Measurements from ENCODE around the gene PALD1.

Gene PALD1

GRCh38 chr10:70462349-70462984 lies 16.1 kb upstream of the PALD1 start:
- no peak overlapping the region for H3K4me3 ChIP-seq (ENCODE audit: low read depth, low read length)
- no peak for DNase-seq (ENCODE audit: low read depth, low spot score)
- TF ChIP-seq, protein P1, sequence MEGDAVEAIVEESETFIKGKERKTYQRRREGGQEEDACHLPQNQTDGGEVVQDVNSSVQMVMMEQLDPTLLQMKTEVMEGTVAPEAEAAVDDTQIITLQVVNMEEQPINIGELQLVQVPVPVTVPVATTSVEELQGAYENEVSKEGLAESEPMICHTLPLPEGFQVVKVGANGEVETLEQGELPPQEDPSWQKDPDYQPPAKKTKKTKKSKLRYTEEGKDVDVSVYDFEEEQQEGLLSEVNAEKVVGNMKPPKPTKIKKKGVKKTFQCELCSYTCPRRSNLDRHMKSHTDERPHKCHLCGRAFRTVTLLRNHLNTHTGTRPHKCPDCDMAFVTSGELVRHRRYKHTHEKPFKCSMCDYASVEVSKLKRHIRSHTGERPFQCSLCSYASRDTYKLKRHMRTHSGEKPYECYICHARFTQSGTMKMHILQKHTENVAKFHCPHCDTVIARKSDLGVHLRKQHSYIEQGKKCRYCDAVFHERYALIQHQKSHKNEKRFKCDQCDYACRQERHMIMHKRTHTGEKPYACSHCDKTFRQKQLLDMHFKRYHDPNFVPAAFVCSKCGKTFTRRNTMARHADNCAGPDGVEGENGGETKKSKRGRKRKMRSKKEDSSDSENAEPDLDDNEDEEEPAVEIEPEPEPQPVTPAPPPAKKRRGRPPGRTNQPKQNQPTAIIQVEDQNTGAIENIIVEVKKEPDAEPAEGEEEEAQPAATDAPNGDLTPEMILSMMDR (IDR thresholded peaks at IDR 0.05; ENCODE audit: low read depth, low read length), result no peak
- in situ Hi-C loops (cut with HindIII; ENCODE audit: low sequenced_read_pairs), result no loop called here

DNA sequence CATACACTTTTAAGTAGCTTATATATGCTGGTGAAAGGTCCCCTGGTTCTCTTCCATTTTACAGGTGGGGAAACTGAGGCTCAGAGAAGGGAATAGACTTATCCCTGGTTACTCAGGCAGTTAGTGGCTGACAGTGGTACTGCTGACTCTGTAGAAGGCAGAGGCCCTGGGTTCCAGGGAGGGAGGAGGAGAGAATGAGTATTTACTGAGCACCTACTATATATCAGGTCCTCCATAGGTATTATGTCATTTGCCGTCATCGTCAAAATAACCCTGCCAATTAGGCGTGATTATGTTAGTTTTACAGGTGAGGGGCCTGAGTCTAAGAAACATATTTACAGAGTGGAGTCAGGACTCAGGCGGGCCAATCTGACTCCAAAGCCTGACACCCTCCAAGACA lies 13.3 kb upstream of the PALD1 start:
- in situ Hi-C loops (cut with HindIII; ENCODE audit: low sequenced_read_pairs), result no loop called here
- H3K4me3 ChIP-seq (ENCODE audit: low read depth, low read length), result no peak overlapping the region
- DNase-seq (ENCODE audit: low read depth, low spot score), result no peak
- TF ChIP-seq, protein P1 (IDR thresholded peaks at IDR 0.05; ENCODE audit: low read depth, low read length), result no peak

DNA sequence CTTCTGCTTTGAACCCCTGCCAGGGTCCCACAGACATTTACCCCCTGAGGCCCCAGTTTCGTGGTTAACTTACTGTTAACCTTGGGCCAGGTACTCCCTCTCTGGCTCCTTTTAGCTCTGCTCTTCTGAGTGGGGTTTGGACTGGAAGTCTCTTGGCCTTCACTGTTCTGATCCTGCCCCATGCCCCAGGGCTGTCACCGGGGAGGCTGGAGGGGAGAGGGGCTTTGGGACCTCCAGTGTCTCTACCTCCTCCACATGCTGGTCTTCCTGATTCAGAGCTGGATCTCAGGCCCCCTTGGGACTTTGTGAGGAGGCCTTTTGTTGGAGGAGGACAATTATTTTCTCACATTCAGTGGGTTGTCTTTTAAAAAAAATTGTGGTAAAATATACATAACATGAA lies 12.7 kb upstream of the PALD1 start:
- TF ChIP-seq, protein P1 (IDR thresholded peaks at IDR 0.05; ENCODE audit: low read depth, low read length), result no peak
- no peak overlapping the region for H3K4me3 ChIP-seq (ENCODE audit: low read depth, low read length)
- no peak for DNase-seq (ENCODE audit: low read depth, low spot score)
- in situ Hi-C loops (cut with HindIII; ENCODE audit: low sequenced_read_pairs), result no loop called here

- TF ChIP-seq, protein P1 (IDR thresholded peaks at IDR 0.05; ENCODE audit: low read depth, low read length), result no peak
- in situ Hi-C loops (cut with HindIII; ENCODE audit: low sequenced_read_pairs), result no loop called here
- H3K4me3 ChIP-seq (ENCODE audit: low read depth, low read length), result no peak overlapping the region
- DNase-seq (ENCODE audit: low read depth, low spot score), result no peak
Measured at GRCh38 chr10:70466951-70467350, 11.6 kb upstream of the PALD1 start.

DNA sequence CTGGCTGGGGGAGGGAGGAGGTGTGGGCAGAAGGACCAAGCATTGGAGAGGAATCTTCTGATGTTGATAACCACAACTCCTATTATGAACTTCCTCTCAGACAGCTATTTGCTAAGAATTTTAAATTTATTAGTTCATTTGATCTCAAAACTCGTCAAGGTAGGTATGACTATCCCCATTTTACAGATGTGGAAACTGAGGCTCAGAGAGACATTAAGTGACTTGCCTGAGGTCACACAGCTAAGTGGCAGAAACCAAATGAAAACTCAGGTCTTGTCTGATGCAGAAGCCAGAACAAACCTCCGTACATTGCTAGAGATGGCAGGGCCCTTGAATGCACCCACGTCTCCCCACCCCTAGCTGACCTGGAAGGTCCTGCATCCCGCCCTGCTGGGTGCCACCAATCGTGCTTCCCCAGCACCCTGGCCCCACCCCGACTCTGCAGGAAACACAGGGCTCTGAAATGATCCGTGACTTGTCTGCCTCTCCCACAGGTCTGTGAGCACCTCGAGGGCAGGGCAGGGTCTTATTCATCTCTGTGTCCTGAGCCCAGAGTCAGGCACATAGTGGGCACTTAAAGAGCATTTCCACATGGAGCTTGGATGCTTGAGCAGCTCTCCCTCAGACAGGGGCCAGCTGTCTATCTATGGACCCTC lies 5.6 kb upstream of the PALD1 start:
- in situ Hi-C loops (cut with HindIII; ENCODE audit: low sequenced_read_pairs), result no loop called here
- TF ChIP-seq, protein P1 (IDR thresholded peaks at IDR 0.05; ENCODE audit: low read depth, low read length), result no peak
- no peak overlapping the region for H3K4me3 ChIP-seq (ENCODE audit: low read depth, low read length)
- DNase-seq (ENCODE audit: low read depth, low spot score), result no peak

DNA sequence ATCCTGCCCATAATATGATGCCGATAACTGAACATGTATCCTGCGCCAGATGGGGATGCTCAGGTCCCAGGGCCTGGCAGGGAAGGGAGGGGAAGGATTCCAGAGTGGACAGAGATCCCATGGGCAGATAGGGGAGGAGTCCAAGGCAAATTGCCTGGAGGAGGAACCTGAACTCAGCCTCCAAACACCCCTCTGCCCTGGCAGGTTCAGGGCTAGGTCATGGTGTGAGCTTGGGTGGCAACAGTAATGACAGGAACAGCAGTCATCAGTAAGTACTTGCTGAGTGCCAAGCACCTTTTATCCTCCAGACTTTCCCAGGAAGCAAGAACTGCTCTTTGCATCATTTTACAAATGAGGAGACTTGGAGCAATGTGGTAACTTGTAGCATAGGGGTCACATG lies 3.8 kb upstream of the PALD1 start:
- no peak for DNase-seq (ENCODE audit: low read depth, low spot score)

More for the DNA sequence above, 3.8 kb upstream of the PALD1 start:
- in situ Hi-C loops (cut with HindIII; ENCODE audit: low sequenced_read_pairs), result no loop called here
- TF ChIP-seq, protein P1 (IDR thresholded peaks at IDR 0.05; ENCODE audit: low read depth, low read length), result no peak
- H3K4me3 ChIP-seq (ENCODE audit: low read depth, low read length), result no peak overlapping the region
